Glutamatergic neuron (in vitro differentiated cells): Measurements from ENCODE around the gene TRPV5. TPM values are rescaled to one million over a fixed set of nuclear protein-coding genes. Genes with fewer than 3 reads are reported as not detected.

ENCODE experiments used
- DNase-seq: peaks from one replicate; pipeline ENCODE4 v3.0.0; 2022
- H3K27ac Mint-ChIP-seq: one replicate; pipeline ENCODE4 v1.8.0; 2020; ENCODE audit warnings: mild to moderate bottlenecking, mixed read lengths, inconsistent platforms; ENCODE audit not compliant: unreplicated experiment
- H3K27me3 Mint-ChIP-seq: one replicate; pipeline ENCODE4 v1.8.0; 2020; ENCODE audit warnings: mild to moderate bottlenecking, moderate library complexity, mixed read lengths, inconsistent platforms; ENCODE audit not compliant: unreplicated experiment
- H3K36me3 Mint-ChIP-seq: one replicate; pipeline ENCODE4 v1.8.0; 2020; ENCODE audit warnings: mild to moderate bottlenecking, mixed read lengths, inconsistent platforms; ENCODE audit not compliant: unreplicated experiment
- H3K4me1 Mint-ChIP-seq: one replicate; pipeline ENCODE4 v1.8.0; 2020; ENCODE audit warnings: mild to moderate bottlenecking, low read depth, mixed read lengths, inconsistent platforms; ENCODE audit not compliant: unreplicated experiment
- H3K4me3 Mint-ChIP-seq: one replicate; pipeline ENCODE4 v1.8.0; 2020; ENCODE audit warnings: mild to moderate bottlenecking, mixed read lengths, inconsistent platforms; ENCODE audit not compliant: unreplicated experiment
- H3K9me3 Mint-ChIP-seq: one replicate; pipeline ENCODE4 v1.8.0; 2020; ENCODE audit warnings: mild to moderate bottlenecking, moderate library complexity, mixed read lengths, inconsistent platforms; ENCODE audit not compliant: unreplicated experiment
- CTCF ChIP-seq: fragments of 200-600 bp; sonication (generic); IDR thresholded peaks from one replicate; pipeline ENCODE4 v1.5.0; 2021; ENCODE audit not compliant: partially characterized antibody, unreplicated experiment
- total RNA-seq: library from RNA; stranded (reverse); fragmentation: NEBNext Ultra II Directional; extraction: Animal tissue kit (Norgen Biotek cat#: 25700); gene quantifications from one replicate; pipeline ENCODE4 v1.2.1, GENCODE V29; 2021; ENCODE audit not compliant: unreplicated experiment

Gene TRPV5
- total RNA-seq, 1 donor from 2014 or later = 0.15 TPM

DNA sequence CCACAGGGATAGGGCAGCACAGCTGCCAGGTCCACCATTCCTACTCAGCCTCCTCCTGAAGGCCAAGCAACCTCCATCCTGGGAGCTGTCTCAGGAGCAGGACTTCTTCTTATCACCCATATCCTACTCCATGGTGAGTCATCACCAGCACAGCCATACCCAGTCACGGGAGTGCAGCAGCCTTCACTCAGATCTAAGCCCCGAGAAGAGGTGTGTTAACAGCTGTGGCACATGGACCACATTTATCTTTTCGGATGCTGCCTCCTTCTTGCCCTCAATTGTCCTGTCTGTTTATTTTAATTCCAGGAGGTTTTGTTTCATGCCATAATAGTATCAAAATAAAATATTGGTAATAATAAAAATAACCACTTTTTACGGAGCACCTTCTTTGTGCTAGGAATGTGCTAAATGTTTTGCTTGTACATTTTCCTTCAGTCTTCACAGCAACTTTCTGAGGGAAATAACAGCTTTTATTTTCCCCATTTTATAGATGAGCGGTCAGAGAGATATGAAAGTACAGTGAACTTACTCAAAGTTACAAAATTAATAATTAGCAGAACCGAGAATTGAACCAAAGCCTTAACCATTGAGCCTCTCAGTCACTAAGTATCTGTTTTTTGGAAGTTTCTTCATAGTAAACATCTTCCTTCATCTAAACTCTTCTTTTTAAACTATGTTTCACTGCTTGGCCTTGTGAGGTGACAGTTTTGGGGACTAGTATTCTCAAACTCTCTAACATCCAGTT lies 31.1 kb upstream of the TRPV5 start:
- Mint-ChIP-seq H3K27me3 (no peaks in the 10 kb centered on the region), H3K9me3 (peaks cover 5% of the 10 kb centered on the region), H3K4me1 (peaks cover 4% of the 10 kb centered on the region), H3K27ac (no peak overlapping the region), H3K36me3 (peaks cover 4% of the 10 kb centered on the region), H3K4me3 (no peak overlapping the region)
- no peak for TF ChIP-seq CTCF
- no peak for DNase-seq

DNA sequence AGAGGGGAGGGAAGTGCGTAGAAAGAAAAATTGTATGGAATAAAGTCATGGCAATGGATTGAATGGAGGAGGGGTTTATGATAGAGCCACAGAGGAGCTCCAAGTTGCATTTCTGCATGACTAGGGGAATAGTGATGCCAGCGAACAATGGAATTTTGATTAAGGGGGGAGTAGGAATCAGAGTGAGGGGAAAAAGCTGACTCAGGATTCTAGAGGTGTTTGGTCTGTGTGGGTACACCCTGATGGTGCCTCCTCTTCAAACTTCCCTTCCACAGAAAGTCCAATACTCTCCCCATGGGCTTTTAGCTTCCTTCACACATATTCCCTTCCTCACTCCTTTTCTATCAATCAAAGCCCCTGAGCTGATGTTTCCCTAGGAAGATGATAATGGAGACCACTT lies 30.4 kb upstream of the TRPV5 start:
- Mint-ChIP-seq H3K4me3 (no peak overlapping the region), H3K36me3 (peaks cover 4% of the 10 kb centered on the region), H3K9me3 (peaks cover 5% of the 10 kb centered on the region), H3K4me1 (peaks cover 4% of the 10 kb centered on the region), H3K27me3 (no peaks in the 10 kb centered on the region), H3K27ac (no peak overlapping the region)
- DNase-seq = no peak
- no peak for TF ChIP-seq CTCF

- Mint-ChIP-seq H3K27me3 (no peaks in the 10 kb centered on the region), H3K9me3 (peaks cover 5% of the 10 kb centered on the region), H3K36me3 (peaks cover 4% of the 10 kb centered on the region), H3K4me1 (peaks cover 4% of the 10 kb centered on the region), H3K27ac (no peak overlapping the region), H3K4me3 (no peak overlapping the region)
- no peak for DNase-seq
- no peak for TF ChIP-seq CTCF
These were observed 29.4 kb upstream of the TRPV5 start for GRCh38 chr7:142962991-142963390.

DNA sequence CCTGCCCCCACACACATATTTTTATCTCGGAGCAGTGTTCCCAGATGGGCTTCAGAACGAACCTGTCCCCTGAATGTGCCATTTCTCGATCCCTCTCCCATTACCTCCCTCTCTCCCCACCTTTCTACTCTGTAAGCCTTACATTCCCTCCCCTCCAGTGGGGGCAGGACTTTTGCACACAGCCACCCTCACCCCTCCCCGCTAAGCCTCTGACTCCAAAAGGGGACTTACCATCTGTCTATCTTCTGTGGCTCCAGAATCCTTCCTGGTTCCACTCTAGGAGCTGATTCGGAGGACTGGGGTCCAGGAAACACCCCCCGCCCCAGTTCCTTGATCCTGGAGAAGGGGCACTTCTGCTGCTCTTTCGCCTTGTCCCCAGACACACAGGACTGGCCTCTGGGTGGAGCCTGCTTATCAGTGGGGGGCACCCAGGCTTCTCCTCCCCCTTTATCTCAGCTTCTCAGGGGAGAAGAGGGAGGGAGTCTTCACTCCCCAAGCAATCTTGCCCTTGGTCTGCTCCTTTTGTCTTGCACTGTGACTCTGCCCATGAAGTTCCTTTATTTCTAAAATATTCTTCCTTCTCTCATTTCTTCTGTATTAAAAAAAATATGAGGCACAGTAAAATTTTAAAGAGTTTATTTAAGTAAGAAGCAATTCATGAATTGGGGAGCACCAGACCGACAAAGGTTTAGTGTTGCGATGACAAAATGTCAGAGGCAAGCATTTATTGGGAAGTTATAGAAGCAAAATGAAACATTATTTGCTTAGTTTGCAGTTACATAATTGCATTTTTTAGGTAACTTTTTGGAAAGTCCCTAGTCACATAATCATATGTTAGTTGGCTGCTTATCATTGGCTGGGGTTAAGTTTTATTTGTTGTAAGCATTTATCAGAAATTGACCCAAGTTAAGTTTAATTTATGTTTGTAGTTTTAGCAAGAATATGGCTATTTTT lies 28.7 kb upstream of the TRPV5 start, which contains the start of gene KEL:
TSS of gene KEL (minus strand) at position 391 of the 954 bp plus-strand sequence. CDS start at position 234, 157 bp downstream.
- H3K36me3 Mint-ChIP-seq = peaks cover 4% of the 10 kb centered on the region
- H3K27ac Mint-ChIP-seq = no peak within 1 kb of the TSS
- peaks cover 4% of the 10 kb centered on the region for H3K4me1 Mint-ChIP-seq
- no peak for TF ChIP-seq CTCF
- no peak for DNase-seq
- no peak within 1 kb of the TSS for H3K4me3 Mint-ChIP-seq
- no peaks in the 10 kb centered on the region for H3K27me3 Mint-ChIP-seq
- H3K9me3 Mint-ChIP-seq = peaks cover 5% of the 10 kb centered on the region
